Measurements from ENCODE around the gene TECPR2.

TECPR2 gene

GRCh38 chr14:102431751-102432150 is 69.0 kb downstream of the TECPR2 start:
- H3K9ac ChIP-seq (ENCODE audit: low read length): no peak overlapping the region
- H3K36me3 ChIP-seq (ENCODE audit: insufficient read depth, low read length): peaks cover 14% of the 10 kb centered on the region
- no peaks in the 10 kb centered on the region for H3K4me1 ChIP-seq (ENCODE audit: insufficient read depth, low read length)
- no peak overlapping the region for H3K4me3 ChIP-seq (ENCODE audit: low read depth in 1 of 2, low read length in 2 of 2)
- no peak overlapping the region for H3K27ac ChIP-seq (ENCODE audit: low read depth, low read length)
- no peaks in the 10 kb centered on the region for H3K9me3 ChIP-seq (ENCODE audit: low read length)
- H3K27me3 ChIP-seq (ENCODE audit: control insufficient read depth in 1 of 2, insufficient read depth in 2 of 2, low read length in 2 of 2): no peaks in the 10 kb centered on the region

- Histone ChIP-seq H3K4me3 (ENCODE audit: low read depth in 1 of 2, low read length in 2 of 2) (no peak overlapping the region), H3K9ac (ENCODE audit: low read length) (no peak overlapping the region), H3K9me3 (ENCODE audit: low read length) (no peaks in the 10 kb centered on the region), H3K27ac (ENCODE audit: low read depth, low read length) (no peak overlapping the region), H3K27me3 (ENCODE audit: control insufficient read depth in 1 of 2, insufficient read depth in 2 of 2, low read length in 2 of 2) (no peaks in the 10 kb centered on the region), H3K36me3 (ENCODE audit: insufficient read depth, low read length) (peaks cover 14% of the 10 kb centered on the region), H3K4me1 (ENCODE audit: insufficient read depth, low read length) (peaks cover 4% of the 10 kb centered on the region)
These were observed 72.0 kb downstream of the TECPR2 start for GRCh38 chr14:102434647-102435175.

- H3K9ac ChIP-seq (ENCODE audit: low read length): no peak overlapping the region
- H3K36me3 ChIP-seq (ENCODE audit: insufficient read depth, low read length): peaks cover 39% of the 10 kb centered on the region
- no peaks in the 10 kb centered on the region for H3K27me3 ChIP-seq (ENCODE audit: control insufficient read depth in 1 of 2, insufficient read depth in 2 of 2, low read length in 2 of 2)
- H3K4me3 ChIP-seq (ENCODE audit: low read depth in 1 of 2, low read length in 2 of 2): peak overlapping the region; percentile 24 to 51
- H3K4me1 ChIP-seq (ENCODE audit: insufficient read depth, low read length): peaks cover 4% of the 10 kb centered on the region
- H3K9me3 ChIP-seq (ENCODE audit: low read length): no peaks in the 10 kb centered on the region
- no peak overlapping the region for H3K27ac ChIP-seq (ENCODE audit: low read depth, low read length)
These were observed 75.5 kb downstream of the TECPR2 start for GRCh38 chr14:102437997-102438915.

- Histone ChIP-seq H3K27ac (ENCODE audit: low read depth, low read length) (no peak overlapping the region), H3K9ac (ENCODE audit: low read length) (no peak overlapping the region), H3K9me3 (ENCODE audit: low read length) (no peaks in the 10 kb centered on the region), H3K27me3 (ENCODE audit: control insufficient read depth in 1 of 2, insufficient read depth in 2 of 2, low read length in 2 of 2) (no peaks in the 10 kb centered on the region), H3K4me1 (ENCODE audit: insufficient read depth, low read length) (peaks cover 4% of the 10 kb centered on the region), H3K36me3 (ENCODE audit: insufficient read depth, low read length) (peaks cover 40% of the 10 kb centered on the region), H3K4me3 (ENCODE audit: low read depth in 1 of 2, low read length in 2 of 2) (no peak overlapping the region)
These were observed 76.8 kb downstream of the TECPR2 start for GRCh38 chr14:102439556-102439955.

- no peak overlapping the region for H3K27ac ChIP-seq (ENCODE audit: low read depth, low read length)
- H3K9me3 ChIP-seq (ENCODE audit: low read length): no peaks in the 10 kb centered on the region
- H3K36me3 ChIP-seq (ENCODE audit: insufficient read depth, low read length): peaks cover 41% of the 10 kb centered on the region
- H3K9ac ChIP-seq (ENCODE audit: low read length): no peak overlapping the region
- H3K4me3 ChIP-seq (ENCODE audit: low read depth in 1 of 2, low read length in 2 of 2): no peak overlapping the region
- peaks cover 4% of the 10 kb centered on the region for H3K4me1 ChIP-seq (ENCODE audit: insufficient read depth, low read length)
- H3K27me3 ChIP-seq (ENCODE audit: control insufficient read depth in 1 of 2, insufficient read depth in 2 of 2, low read length in 2 of 2): no peaks in the 10 kb centered on the region
These were observed 77.7 kb downstream of the TECPR2 start for GRCh38 chr14:102440392-102440791.

GRCh38 chr14:102442241-102443211 is 79.8 kb downstream of the TECPR2 start:
- no peaks in the 10 kb centered on the region for H3K9me3 ChIP-seq (ENCODE audit: low read length)
- no peak overlapping the region for H3K4me3 ChIP-seq (ENCODE audit: low read depth in 1 of 2, low read length in 2 of 2)
- no peak overlapping the region for H3K9ac ChIP-seq (ENCODE audit: low read length)
- peaks cover 4% of the 10 kb centered on the region for H3K4me1 ChIP-seq (ENCODE audit: insufficient read depth, low read length)
- H3K27me3 ChIP-seq (ENCODE audit: control insufficient read depth in 1 of 2, insufficient read depth in 2 of 2, low read length in 2 of 2): no peaks in the 10 kb centered on the region
- H3K27ac ChIP-seq (ENCODE audit: low read depth, low read length): no peak overlapping the region
- peaks cover 51% of the 10 kb centered on the region for H3K36me3 ChIP-seq (ENCODE audit: insufficient read depth, low read length)

- Histone ChIP-seq H3K4me3 (ENCODE audit: low read depth in 1 of 2, low read length in 2 of 2) (no peak overlapping the region), H3K36me3 (ENCODE audit: insufficient read depth, low read length) (peaks cover 65% of the 10 kb centered on the region), H3K4me1 (ENCODE audit: insufficient read depth, low read length) (no peaks in the 10 kb centered on the region), H3K27me3 (ENCODE audit: control insufficient read depth in 1 of 2, insufficient read depth in 2 of 2, low read length in 2 of 2) (no peaks in the 10 kb centered on the region), H3K9me3 (ENCODE audit: low read length) (no peaks in the 10 kb centered on the region), H3K27ac (ENCODE audit: low read depth, low read length) (no peak overlapping the region), H3K9ac (ENCODE audit: low read length) (no peak overlapping the region)
These were observed 82.3 kb downstream of the TECPR2 start for GRCh38 chr14:102445066-102445465.

GRCh38 chr14:102445641-102446040 is 82.9 kb downstream of the TECPR2 start:
- no peaks in the 10 kb centered on the region for H3K4me1 ChIP-seq (ENCODE audit: insufficient read depth, low read length)

GRCh38 chr14:102450206-102451063 is 87.7 kb downstream of the TECPR2 start:
- Histone ChIP-seq H3K36me3 (ENCODE audit: insufficient read depth, low read length) (peaks cover 62% of the 10 kb centered on the region), H3K27ac (ENCODE audit: low read depth, low read length) (no peak overlapping the region)

More at GRCh38 chr14:102445641-102446040, 82.9 kb downstream of the TECPR2 start:
- no peak overlapping the region for H3K27ac ChIP-seq (ENCODE audit: low read depth, low read length)
- no peak overlapping the region for H3K4me3 ChIP-seq (ENCODE audit: low read depth in 1 of 2, low read length in 2 of 2)
- no peaks in the 10 kb centered on the region for H3K9me3 ChIP-seq (ENCODE audit: low read length)
- no peak overlapping the region for H3K9ac ChIP-seq (ENCODE audit: low read length)
- no peaks in the 10 kb centered on the region for H3K27me3 ChIP-seq (ENCODE audit: control insufficient read depth in 1 of 2, insufficient read depth in 2 of 2, low read length in 2 of 2)
- peaks cover 67% of the 10 kb centered on the region for H3K36me3 ChIP-seq (ENCODE audit: insufficient read depth, low read length)

GRCh38 chr14:102451064-102451352 is 88.3 kb downstream of the TECPR2 start:
- no peak overlapping the region for H3K27ac ChIP-seq (ENCODE audit: low read depth, low read length)
- no peak overlapping the region for H3K9ac ChIP-seq (ENCODE audit: low read length)
- H3K4me1 ChIP-seq (ENCODE audit: insufficient read depth, low read length): no peaks in the 10 kb centered on the region

More at GRCh38 chr14:102450206-102451063, 87.7 kb downstream of the TECPR2 start:
- H3K4me3 ChIP-seq (ENCODE audit: low read depth in 1 of 2, low read length in 2 of 2): no peak overlapping the region
- no peak overlapping the region for H3K9ac ChIP-seq (ENCODE audit: low read length)
- H3K4me1 ChIP-seq (ENCODE audit: insufficient read depth, low read length): no peaks in the 10 kb centered on the region
- no peaks in the 10 kb centered on the region for H3K27me3 ChIP-seq (ENCODE audit: control insufficient read depth in 1 of 2, insufficient read depth in 2 of 2, low read length in 2 of 2)
- H3K9me3 ChIP-seq (ENCODE audit: low read length): no peaks in the 10 kb centered on the region

More at GRCh38 chr14:102451064-102451352, 88.3 kb downstream of the TECPR2 start:
- Histone ChIP-seq H3K9me3 (ENCODE audit: low read length) (no peaks in the 10 kb centered on the region), H3K4me3 (ENCODE audit: low read depth in 1 of 2, low read length in 2 of 2) (no peak overlapping the region), H3K36me3 (ENCODE audit: insufficient read depth, low read length) (peaks cover 59% of the 10 kb centered on the region), H3K27me3 (ENCODE audit: control insufficient read depth in 1 of 2, insufficient read depth in 2 of 2, low read length in 2 of 2) (no peaks in the 10 kb centered on the region)

Measured in muscle layer of colon (tissue), 2 donors.